ENCODE data around the gene DNAJB1.
A peak's percentile ranks its signal among the peaks of the same experiment; 100 is the strongest.
"Not testable (repeated sequence)": the region's sequence is repeated elsewhere in the genome, so short reads cannot be mapped to it uniquely, and the experiment has no call there.

DNAJB1 gene

GRCh38 chr19:14517840-14518505, at the start of gene DNAJB1:
DNAJB1 (minus strand) TSS chr19:14518397; CDS start chr19:14518349, 48 bp downstream.
- POLR2A ChIA-PET: interaction anchor here (0.5 to 2.6 kb wide), 21 partner anchors 8 to 465 kb away, joined by 3 to 34 read pairs (median 3); partner anchors contain the start of genes ADGRE5, DDX39A, GIPC1 and NDUFB7
- DNase-seq (ENCODE audit: low read depth, low spot score): no peak
- H3K4me3 ChIP-seq (ENCODE audit: low read depth, low read length): peak within 1 kb of the TSS; percentile 96
- no peak for TF ChIP-seq CTCF (IDR thresholded peaks at IDR 0.05; ENCODE audit: insufficient read depth, low read length, missing control alignments)
- CTCF ChIA-PET: interaction anchor here (1.0 to 1.6 kb wide), 3 partner anchors 10 to 38 kb away, joined by 3 to 4 read pairs (median 4); no protein-coding TSS in a partner anchor

DNA sequence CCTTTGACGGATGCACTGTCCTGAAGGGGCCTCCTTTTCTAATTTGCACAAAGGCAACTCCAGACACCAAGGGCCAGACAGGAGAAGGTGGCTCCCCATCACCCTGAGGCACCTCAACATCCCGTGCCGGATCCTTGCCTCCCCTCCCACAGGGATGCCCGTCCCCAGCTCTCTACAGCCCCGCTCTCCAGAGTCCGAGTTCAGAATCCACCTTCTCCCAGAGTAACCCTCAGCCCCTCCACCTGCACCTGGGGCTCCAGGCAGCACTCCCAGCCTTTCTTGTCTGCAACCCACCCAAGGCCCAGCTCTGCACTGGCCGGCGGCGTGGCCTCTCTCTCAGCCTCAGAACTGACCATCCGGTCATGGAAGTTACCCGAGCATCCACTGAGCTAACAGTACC, 48.9 kb upstream of the DNAJB1 start:
- CTCF ChIA-PET: interaction anchor here (8.8 kb wide), 1 partner anchor 11 kb away, joined by 95 read pairs; no protein-coding TSS in a partner anchor
- H3K4me3 ChIP-seq (ENCODE audit: low read depth, low read length): no peak overlapping the region
- no peak for TF ChIP-seq CTCF (IDR thresholded peaks at IDR 0.05; ENCODE audit: insufficient read depth, low read length, missing control alignments)
- no peak for DNase-seq (ENCODE audit: low read depth, low spot score)
- POLR2A ChIA-PET: no interaction called here

DNA sequence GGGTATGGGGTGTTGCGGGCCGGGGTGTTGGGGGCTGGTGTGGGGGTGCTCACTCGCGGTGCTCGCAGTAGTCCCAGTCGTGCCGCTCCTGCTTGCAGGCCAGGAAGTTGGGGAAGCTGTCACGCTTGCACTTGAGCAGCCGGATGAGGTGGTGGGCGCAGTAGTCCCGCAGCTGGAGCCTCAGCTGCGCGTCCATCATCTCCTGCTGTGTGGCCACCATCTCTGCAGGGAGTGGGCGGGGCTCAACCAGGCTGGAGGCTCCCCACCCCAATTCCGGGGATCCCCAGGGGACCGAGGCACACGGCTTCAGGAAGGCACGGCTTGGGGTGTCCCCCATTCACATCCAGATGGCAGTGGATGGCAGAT, 48.5 kb upstream of the DNAJB1 start:
- no peak overlapping the region for H3K4me3 ChIP-seq (ENCODE audit: low read depth, low read length)
- CTCF ChIA-PET: interaction anchor here (8.8 kb wide), 1 partner anchor 11 kb away, joined by 95 read pairs; no protein-coding TSS in a partner anchor
- no peak for TF ChIP-seq CTCF (IDR thresholded peaks at IDR 0.05; ENCODE audit: insufficient read depth, low read length, missing control alignments)
- no peak for DNase-seq (ENCODE audit: low read depth, low spot score)
- POLR2A ChIA-PET: no interaction called here

DNA sequence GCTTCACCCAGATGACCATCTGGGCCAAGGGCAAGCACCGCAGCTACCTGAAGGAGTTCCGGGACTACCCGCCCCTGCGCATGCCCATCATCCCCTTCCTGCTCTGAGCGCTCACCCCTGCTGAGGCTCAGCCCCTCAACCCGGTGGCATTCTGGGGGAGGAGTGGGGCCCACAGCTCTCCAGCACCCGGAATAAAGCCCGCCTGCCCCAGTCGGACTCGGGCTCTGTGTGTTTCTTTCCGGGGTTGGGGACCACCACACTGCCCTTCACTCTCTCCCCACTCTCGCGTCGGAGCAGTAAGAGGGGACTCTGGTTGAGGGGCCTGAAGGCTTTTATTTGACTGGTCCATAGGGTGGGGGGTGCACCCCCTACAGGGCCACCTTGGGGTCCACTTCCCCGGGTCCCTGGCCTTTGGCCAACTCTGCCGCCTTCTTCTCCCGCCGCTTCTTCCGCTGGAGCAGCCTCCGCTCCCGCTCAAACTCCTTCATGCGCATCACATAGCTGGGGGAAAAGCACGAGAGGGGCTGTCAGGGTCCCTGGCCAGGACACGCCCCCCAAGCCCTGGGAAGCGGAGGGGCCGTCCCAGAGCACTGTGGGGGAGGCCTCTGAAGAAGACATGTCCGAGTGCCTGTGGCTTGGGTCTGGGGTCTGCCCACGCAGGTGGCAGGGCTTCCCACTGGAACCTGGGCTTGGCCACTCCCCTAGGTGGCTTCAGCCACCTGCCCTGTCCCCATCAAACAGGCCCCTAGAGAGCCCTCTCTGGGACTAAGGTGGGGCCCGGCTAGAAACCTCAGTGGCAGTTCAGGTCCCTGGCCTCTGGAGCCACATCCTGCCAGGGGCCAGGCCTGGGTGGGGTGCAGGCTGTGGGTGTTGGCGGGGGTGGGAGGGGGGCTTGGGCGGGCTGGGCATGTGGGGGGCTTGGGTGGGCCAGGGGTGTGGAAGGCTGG, 47.8 kb upstream of the DNAJB1 start:
- ChIA-PET CTCF (interaction anchor here (8.8 kb wide), 1 partner anchor 10 kb away, joined by 95 read pairs; no protein-coding TSS in a partner anchor), POLR2A (no interaction called here)
- TF ChIP-seq CTCF (IDR thresholded peaks at IDR 0.05; ENCODE audit: insufficient read depth, low read length, missing control alignments): no peak
- DNase-seq (ENCODE audit: low read depth, low spot score): no peak
- H3K4me3 ChIP-seq (ENCODE audit: low read depth, low read length): no peak overlapping the region

GRCh38 chr19:14565298-14565679, 47.1 kb upstream of the DNAJB1 start:
- DNase-seq (ENCODE audit: low read depth, low spot score): no peak
- CTCF ChIA-PET: no interaction called here
- no peak overlapping the region for H3K4me3 ChIP-seq (ENCODE audit: low read depth, low read length)
- POLR2A ChIA-PET: no interaction called here
- no peak for TF ChIP-seq CTCF (IDR thresholded peaks at IDR 0.05; ENCODE audit: insufficient read depth, low read length, missing control alignments)

DNA sequence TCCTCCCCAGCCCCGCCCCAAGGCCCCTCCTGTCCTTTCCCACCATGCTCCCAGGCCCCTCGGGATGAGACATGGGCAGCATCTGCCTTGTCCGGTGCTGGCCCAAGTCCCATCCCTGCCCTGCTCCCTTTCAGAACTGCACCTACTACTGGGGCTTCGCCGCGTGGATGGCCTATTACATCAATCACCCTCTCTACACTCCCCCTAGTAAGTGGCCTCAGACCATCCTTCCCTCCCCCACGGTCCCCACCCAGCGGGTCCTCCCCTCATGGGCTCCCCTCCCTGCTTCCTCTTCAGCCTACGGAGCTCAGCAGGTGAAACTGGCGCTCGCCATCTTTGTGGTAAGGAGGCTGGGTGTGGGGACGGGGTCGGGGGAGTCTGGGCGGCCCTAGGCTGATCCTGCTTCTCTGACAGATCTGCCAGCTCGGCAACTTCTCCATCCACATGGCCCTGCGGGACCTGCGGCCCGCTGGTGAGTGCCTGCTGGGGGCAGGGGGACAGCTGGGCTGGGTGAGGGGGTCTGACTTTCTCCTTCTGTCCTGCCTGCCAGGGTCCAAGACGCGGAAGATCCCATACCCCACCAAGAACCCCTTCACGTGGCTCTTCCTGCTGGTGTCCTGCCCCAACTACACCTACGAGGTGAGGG, 46.6 kb upstream of the DNAJB1 start:
- DNase-seq (ENCODE audit: low read depth, low spot score); CTCF ChIA-PET; POLR2A ChIA-PET; H3K4me3 ChIP-seq (ENCODE audit: low read depth, low read length): not testable (repeated sequence)
